ENCODE measurements around the gene CRABP2.

Gene CRABP2

DNA sequence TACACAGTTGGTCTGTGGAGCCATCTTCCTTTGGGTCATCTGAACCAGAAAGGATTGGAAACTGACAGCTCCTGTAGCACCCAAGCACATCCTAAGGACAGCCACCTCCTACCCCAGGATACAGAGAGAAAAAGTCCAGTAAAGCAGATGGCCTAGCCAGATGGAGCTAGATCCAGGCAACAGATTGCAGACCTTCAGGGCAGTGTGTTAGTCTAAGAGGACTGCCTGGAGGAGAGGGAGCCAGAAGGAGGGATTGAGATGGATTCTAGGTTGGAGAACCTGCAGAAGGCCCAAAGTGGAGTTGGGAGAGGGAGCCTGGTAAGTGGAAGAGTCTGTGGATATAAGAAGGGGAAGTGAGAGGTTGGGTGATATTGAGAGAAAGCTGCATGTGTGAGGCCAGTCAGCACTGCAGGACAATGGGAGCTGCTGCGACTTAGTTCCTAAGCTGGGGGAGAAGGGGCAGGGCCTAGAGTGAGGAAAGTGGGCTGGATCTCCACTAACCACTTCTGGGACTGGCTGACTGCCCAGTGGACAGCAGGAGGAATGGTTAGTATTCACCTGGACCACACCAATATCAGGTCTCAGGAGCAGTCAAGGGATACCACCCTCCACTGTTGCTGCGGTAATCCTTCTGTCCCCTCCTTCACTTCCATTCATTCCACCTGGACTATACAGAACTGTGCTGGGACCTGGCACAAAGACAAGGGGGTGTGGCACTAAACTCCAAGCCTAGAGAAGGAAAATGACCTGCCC lies 50.1 kb downstream of the CRABP2 start:
- DNase-seq (ENCODE audit: low read depth) = no peak

- DNase-seq (ENCODE audit: low read depth) = no peak
Observed at GRCh38 chr1:156654700-156655099, 50.7 kb downstream of the CRABP2 start.

- no peak for DNase-seq (ENCODE audit: low read depth)
Observed at GRCh38 chr1:156652992-156653355, 52.4 kb downstream of the CRABP2 start.

DNA sequence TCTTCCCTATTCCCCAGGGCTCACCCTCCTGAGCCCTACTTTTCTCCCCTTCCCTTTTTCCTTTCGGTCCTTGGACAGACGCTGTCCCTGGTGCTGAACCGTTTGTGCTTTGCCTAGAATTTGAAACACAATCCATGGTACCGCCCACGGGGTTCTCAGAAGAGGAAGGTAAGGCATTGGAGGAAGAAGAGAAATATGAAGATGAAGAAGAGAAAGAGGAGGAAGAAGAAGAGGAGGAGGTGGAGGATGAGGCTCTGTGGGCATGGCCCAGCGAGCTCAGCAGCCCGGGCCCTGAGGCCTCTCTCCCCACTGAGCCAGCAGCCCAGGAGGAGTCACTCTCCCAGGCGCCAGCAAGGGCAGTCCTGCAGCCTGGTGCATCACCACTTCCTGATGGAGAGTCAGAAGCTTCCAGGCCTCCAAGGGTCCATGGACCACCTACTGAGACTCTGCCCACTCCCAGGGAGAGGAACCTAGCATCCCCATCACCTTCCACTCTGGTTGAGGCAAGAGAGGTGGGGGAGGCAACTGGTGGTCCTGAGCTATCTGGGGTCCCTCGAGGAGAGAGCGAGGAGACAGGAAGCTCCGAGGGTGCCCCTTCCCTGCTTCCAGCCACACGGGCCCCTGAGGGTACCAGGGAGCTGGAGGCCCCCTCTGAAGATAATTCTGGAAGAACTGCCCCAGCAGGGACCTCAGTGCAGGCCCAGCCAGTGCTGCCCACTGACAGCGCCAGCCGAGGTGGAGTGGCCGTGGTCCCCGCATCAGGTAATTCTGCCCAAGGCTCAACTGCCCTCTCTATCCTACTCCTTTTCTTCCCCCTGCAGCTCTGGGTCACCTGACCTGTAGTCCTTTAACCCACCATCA lies 53.0 kb downstream of the CRABP2 start:
- no peak for DNase-seq (ENCODE audit: low read depth)

Measured in stimulated activated CD8-positive, alpha-beta memory T cell treated with anti-CD3 and anti-CD28 coated beads, Interleukin-15, amount 100 ng/mL, for 24 hours (primary cell).